ENCODE measurements around the gene CEP104.

The CEP104 gene

GRCh38 chr1:3891329-3891865 lies 34.4 kb upstream of the CEP104 start:
- Mint-ChIP-seq H3K4me1 (peaks cover 3% of the 10 kb centered on the region), H3K27me3 (ENCODE audit: low read depth, poor library complexity) (no peaks in the 10 kb centered on the region), H3K4me3 (no peak overlapping the region), H3K27ac (no peak overlapping the region), H3K36me3 (ENCODE audit: low read depth) (peaks cover 45% of the 10 kb centered on the region), H3K9me3 (peaks cover 2% of the 10 kb centered on the region)
- TF ChIP-seq, protein P1, sequence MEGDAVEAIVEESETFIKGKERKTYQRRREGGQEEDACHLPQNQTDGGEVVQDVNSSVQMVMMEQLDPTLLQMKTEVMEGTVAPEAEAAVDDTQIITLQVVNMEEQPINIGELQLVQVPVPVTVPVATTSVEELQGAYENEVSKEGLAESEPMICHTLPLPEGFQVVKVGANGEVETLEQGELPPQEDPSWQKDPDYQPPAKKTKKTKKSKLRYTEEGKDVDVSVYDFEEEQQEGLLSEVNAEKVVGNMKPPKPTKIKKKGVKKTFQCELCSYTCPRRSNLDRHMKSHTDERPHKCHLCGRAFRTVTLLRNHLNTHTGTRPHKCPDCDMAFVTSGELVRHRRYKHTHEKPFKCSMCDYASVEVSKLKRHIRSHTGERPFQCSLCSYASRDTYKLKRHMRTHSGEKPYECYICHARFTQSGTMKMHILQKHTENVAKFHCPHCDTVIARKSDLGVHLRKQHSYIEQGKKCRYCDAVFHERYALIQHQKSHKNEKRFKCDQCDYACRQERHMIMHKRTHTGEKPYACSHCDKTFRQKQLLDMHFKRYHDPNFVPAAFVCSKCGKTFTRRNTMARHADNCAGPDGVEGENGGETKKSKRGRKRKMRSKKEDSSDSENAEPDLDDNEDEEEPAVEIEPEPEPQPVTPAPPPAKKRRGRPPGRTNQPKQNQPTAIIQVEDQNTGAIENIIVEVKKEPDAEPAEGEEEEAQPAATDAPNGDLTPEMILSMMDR (IDR thresholded peaks at IDR 0.05), result no peak
- DNase-seq, result no peak

- TF ChIP-seq, protein P1 (IDR thresholded peaks at IDR 0.05), result no peak
Measured at GRCh38 chr1:3890389-3891328, 33.6 kb upstream of the CEP104 start.

DNA sequence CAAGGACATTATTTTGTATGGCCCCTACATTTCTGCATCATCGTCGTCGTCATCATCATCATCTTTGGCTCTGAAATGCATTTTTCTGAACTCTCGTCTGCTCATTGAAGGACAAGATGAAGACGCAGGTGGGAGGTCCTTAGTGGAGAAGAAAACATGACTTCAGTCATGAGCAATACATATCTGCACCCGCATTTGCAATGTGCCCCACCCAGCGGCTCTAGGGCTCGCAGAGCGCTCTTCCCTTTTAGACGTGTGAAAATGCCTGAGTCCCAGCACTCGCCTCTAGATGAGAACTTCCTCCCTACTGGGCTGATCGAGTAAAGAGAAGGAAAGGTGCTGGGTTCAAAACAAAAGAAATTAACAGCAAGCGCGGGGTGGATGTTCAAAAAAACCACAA lies 32.9 kb upstream of the CEP104 start:
- DNase-seq, result no peak
- no peak overlapping the region for H3K27ac Mint-ChIP-seq
- H3K36me3 Mint-ChIP-seq (ENCODE audit: low read depth), result peaks cover 33% of the 10 kb centered on the region
- H3K9me3 Mint-ChIP-seq, result no peaks in the 10 kb centered on the region
- no peaks in the 10 kb centered on the region for H3K4me1 Mint-ChIP-seq
- TF ChIP-seq, protein P1 (IDR thresholded peaks at IDR 0.05), result no peak
- no peaks in the 10 kb centered on the region for H3K27me3 Mint-ChIP-seq (ENCODE audit: low read depth, poor library complexity)
- H3K4me3 Mint-ChIP-seq, result no peak overlapping the region

More at GRCh38 chr1:3890389-3891328, 33.6 kb upstream of the CEP104 start:
- no peak for DNase-seq
- no peaks in the 10 kb centered on the region for H3K27me3 Mint-ChIP-seq (ENCODE audit: low read depth, poor library complexity)
- no peak overlapping the region for H3K27ac Mint-ChIP-seq
- H3K4me3 Mint-ChIP-seq, result no peak overlapping the region
- H3K4me1 Mint-ChIP-seq, result no peaks in the 10 kb centered on the region
- no peaks in the 10 kb centered on the region for H3K9me3 Mint-ChIP-seq
- H3K36me3 Mint-ChIP-seq (ENCODE audit: low read depth), result peaks cover 38% of the 10 kb centered on the region

GRCh38 chr1:3888301-3888700 lies 31.3 kb upstream of the CEP104 start:
- Mint-ChIP-seq H3K27me3 (ENCODE audit: low read depth, poor library complexity) (no peaks in the 10 kb centered on the region), H3K9me3 (no peaks in the 10 kb centered on the region), H3K4me1 (no peaks in the 10 kb centered on the region), H3K36me3 (ENCODE audit: low read depth) (peaks cover 41% of the 10 kb centered on the region), H3K27ac (peak overlapping the region; percentile 68), H3K4me3 (no peak overlapping the region)
- DNase-seq, result no peak
- TF ChIP-seq, protein P1 (IDR thresholded peaks at IDR 0.05), result no peak

GRCh38 chr1:3886691-3887090 lies 29.7 kb upstream of the CEP104 start:
- no peak for DNase-seq
- TF ChIP-seq, protein P1 (IDR thresholded peaks at IDR 0.05), result no peak
- H3K4me1 Mint-ChIP-seq, result no peaks in the 10 kb centered on the region
- no peak overlapping the region for H3K4me3 Mint-ChIP-seq
- H3K9me3 Mint-ChIP-seq, result no peaks in the 10 kb centered on the region
- peaks cover 43% of the 10 kb centered on the region for H3K36me3 Mint-ChIP-seq (ENCODE audit: low read depth)
- no peaks in the 10 kb centered on the region for H3K27me3 Mint-ChIP-seq (ENCODE audit: low read depth, poor library complexity)
- H3K27ac Mint-ChIP-seq, result peak overlapping the region; percentile 73
